Hematopoietic multipotent progenitor cell treated with erythropoietin and hydrocortisone succinate and interleukin-3 and kit ligand, for 6 days (in vitro differentiated cells): ENCODE measurements around the gene RPL15.
"Not testable (repeated sequence)": the region's sequence is repeated elsewhere in the genome, so short reads cannot be mapped to it uniquely, and the experiment has no call there.

Experiments
- DNase-seq: peaks from one replicate; pipeline ENCODE4 v3.0.0-alpha.2; 2015

Gene RPL15

DNA sequence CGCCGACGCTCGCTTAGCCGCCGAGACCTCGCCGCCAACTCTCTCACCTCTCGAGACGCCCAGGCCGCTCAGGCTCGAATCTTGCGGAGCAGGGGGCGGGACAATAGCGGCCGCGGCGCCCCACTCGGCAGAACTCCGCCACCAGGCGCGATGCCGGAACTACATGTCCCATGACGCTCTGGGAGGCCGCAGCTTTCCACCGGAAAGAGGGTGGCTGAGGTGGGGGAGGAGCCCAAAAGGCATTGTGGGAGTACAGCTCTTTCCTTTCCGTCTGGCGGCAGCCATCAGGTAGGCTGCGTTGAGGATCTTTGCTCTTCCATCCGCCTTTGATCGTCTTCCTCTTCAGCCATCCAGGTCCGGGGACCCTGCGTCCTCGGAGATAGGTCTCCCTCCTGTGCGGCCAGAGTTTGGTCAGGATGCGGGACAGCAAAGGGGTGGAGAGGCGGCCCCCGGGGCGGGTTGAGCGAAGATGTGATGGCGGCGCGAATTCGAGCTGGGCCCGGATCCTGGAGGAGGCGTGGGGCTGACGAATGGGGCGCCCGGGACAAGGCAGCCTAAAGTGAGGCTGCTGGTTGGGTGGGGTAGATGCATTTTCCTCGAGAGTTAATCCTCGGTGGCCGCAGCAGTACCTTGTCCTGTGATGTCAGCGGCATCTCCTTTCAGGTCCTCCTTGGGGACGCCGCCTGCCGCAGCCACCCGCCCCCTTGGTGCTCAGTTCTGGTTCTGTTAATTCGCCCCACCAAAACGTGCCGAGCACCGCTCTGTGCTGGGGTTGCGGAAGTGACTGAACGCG, at the start of gene RPL15, which contains the start of gene NKIRAS1:
Gene RPL15 (plus strand): TSS at position 247 of the 793 bp plus-strand sequence. CDS start 728 bp downstream, outside the sequence.
Gene NKIRAS1 (minus strand): TSS at position 105 of the 793 bp plus-strand sequence. CDS start 6,086 bp downstream, outside the sequence.
- DNase-seq, result peak; percentile 99

- peak; percentile 40 for DNase-seq
Observed at GRCh38 chr3:23867400-23867799, 49.5 kb upstream of the RPL15 start.

- DNase-seq, result no peak
Observed at GRCh38 chr3:23867838-23868237, 49.1 kb upstream of the RPL15 start.

DNA sequence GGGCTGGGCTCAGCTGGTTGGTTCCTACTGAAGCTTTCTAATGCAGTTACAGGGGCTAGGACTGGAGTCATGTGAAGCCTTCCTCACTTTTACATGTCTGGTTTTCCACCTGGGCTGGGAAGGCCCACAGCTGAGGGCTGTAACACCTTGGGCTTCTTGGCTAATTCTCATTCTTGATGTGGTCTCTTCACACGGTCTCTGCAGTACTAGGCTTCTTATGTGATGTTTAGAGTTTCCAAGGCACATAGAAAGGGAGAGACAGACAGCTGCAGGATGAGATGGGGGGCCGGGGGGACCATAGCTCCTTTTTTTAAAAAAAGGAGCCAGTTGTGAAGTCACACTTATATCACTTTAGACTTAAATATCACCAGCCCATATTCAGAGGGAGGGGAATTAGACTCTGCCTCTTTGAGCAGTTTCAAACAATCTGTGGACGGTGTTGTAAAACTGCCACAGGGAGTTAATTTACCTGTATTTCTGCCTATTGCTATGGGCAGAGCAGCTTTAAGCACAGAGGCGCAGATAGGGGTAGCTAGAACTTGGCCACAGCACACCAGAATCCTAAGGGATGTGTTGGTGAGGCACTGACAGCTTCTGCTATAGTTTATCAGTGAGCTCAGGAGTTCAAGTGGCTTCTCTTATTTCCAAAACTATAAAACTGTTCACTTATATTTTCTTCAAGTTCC, 46.8 kb upstream of the RPL15 start:
- no peak for DNase-seq

DNA sequence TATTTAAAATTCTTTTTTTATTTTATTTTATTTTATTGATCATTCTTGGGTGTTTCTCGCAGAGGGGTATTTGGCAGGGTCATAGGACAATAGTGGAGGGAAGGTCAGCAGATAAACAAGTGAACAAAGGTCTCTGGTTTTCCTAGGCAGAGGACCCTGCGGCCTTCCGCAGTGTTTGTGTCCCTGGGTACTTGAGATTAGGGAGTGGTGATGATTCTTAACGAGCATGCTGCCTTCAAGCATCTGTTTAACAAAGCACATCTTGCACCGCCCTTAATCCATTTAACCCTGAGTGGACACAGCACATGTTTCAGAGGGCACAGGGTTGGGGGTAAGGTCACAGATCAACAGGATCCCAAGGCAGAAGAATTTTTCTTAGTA, 46.3 kb upstream of the RPL15 start:
- not testable (repeated sequence) for DNase-seq

- DNase-seq, result not testable (repeated sequence)
Observed at GRCh38 chr3:23871361-23871760, 45.6 kb upstream of the RPL15 start.

- DNase-seq, result no peak
Observed at GRCh38 chr3:23872330-23872729, 44.6 kb upstream of the RPL15 start.

- DNase-seq, result no peak
Observed at GRCh38 chr3:23873941-23874340, 43.0 kb upstream of the RPL15 start.

- no peak for DNase-seq
Observed at GRCh38 chr3:23874359-23875112, 42.4 kb upstream of the RPL15 start.

- no peak for DNase-seq
Observed at GRCh38 chr3:23875113-23875725, 41.7 kb upstream of the RPL15 start.

DNA sequence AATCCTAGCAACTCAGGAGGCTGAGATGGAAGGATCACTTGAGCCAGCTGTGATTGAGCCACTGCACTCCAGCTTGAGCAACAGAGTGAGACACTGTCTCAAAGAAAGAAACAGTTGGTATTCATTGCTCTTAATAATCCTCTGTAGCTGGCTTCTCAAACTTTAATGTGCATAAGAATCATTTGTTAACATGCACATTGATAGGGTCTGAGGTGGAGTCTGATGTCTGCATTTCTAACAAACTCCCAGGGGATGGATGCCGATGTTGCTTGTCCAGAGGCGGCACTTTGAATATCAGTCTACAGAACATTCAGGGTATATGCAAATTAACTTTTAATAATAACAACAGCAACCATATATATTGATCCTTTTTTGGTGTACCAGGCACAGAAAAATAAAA, 40.0 kb upstream of the RPL15 start:
- no peak for DNase-seq

- peak; percentile 81 for DNase-seq
Observed at GRCh38 chr3:23877329-23877980, 39.5 kb upstream of the RPL15 start.

GRCh38 chr3:23879485-23879884, 37.4 kb upstream of the RPL15 start:
- DNase-seq, result no peak

DNA sequence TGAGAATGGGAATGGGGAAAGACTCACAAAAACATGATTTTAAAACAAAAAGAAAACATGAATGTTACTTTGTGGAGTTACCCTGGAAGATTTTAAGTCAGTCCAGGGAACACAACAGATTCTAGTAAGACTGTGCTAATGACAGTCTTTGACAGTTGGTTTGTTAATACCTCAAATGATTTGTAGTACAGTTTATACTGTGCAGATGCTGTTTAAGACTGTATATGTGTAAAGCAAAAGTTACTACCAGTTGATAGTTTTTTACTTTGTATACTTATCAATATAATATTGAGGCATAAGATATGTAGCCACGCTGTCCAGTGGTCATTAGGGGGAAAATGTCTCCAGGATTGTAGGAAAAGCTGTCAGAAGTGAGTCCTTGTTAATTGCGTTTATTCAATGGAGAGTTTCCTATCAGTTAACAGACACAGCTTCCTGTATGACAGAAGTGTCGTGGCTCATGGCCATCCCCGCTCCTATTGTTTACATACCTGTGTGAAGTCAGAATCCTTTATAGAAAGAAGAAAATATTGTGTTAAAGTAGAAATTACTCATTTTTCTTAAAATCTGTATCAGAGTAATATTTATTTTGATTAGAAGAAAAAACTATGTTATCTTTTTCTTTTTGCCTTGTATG, 36.1 kb upstream of the RPL15 start:
- DNase-seq, result no peak

GRCh38 chr3:23881993-23882392, 34.9 kb upstream of the RPL15 start:
- DNase-seq, result peak; percentile 31

DNA sequence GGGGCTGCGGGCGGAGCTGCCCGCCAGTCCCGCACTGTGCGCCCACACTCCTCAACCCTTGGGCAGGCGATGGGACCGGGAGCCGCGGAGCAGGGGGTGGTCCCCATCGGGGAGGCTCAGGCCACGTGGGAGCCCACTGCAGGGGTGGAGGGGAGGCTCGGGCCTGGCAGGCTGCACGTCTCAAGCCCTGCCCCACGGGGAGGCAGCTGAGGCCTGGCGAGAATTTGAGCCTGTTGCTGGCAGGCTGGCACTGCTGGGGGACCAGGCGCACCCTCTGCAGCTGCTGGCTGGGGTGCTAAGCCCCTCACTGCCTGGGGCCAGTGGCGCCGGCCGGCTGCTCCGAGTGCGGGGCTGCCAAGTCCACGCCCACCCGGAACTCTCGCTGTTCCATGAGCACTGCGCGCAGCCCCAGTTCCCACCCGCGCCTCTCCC, 34.4 kb upstream of the RPL15 start:
- DNase-seq, result no peak

- DNase-seq, result peak; percentile 55
Observed at GRCh38 chr3:23884481-23884880, 32.5 kb upstream of the RPL15 start.

GRCh38 chr3:23885210-23885609, 31.7 kb upstream of the RPL15 start:
- DNase-seq, result no peak

DNA sequence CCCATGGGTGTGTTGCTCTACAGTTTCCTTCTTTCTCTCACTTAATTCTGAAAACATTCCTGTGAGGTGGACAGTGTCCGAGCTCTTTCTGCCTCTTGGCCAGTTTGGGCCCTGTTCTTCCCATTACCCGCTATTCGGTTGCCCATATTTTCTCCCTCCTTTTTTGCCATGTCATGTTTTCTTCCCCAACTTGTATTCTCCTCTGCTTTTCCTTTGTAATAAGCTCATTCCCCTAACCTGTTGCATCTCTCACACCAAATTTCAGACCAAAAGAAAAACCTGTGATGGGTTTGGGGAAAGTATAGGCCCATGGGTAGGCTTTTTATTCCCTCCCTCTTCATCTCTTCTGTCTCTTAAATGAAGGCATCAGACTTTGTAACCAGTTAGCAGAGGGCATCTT, 30.6 kb upstream of the RPL15 start:
- DNase-seq, result no peak

GRCh38 chr3:23888617-23889228, 28.2 kb upstream of the RPL15 start:
- peak; percentile 64 for DNase-seq

GRCh38 chr3:23889386-23889785, 27.5 kb upstream of the RPL15 start:
- DNase-seq, result no peak
